Activated naive CD8-positive, alpha-beta T cell treated with anti-CD3 and anti-CD28 coated beads, Interleukin-2, amount 50 U/mL, for 24 hours (primary cell): ENCODE results near the gene FAM199X.

Source experiments
- ATAC-seq: fragments of 150-1000 bp; cut with Tn5 transposase; one replicate; pipeline ENCODE4 v1.10.0; 2021
- DNase-seq: peaks from one replicate; pipeline ENCODE4 v3.0.0; 2021
- H3K27ac Mint-ChIP-seq: one replicate; pipeline ENCODE4 v1.8.0; 2021; ENCODE audit warnings: mild to moderate bottlenecking, mixed read lengths
- H3K27me3 Mint-ChIP-seq: one replicate; pipeline ENCODE4 v1.8.0; 2021; ENCODE audit warnings: mixed read lengths
- H3K36me3 Mint-ChIP-seq: one replicate; pipeline ENCODE4 v1.8.0; 2021; ENCODE audit warnings: low read depth, mixed read lengths
- H3K4me1 Mint-ChIP-seq: one replicate; pipeline ENCODE4 v1.8.0; 2021; ENCODE audit warnings: mixed read lengths
- H3K4me3 Mint-ChIP-seq: one replicate; pipeline ENCODE4 v1.8.0; 2021; ENCODE audit warnings: mild to moderate bottlenecking, moderate library complexity, mixed read lengths
- H3K9me3 Mint-ChIP-seq: one replicate; pipeline ENCODE4 v1.8.0; 2021; ENCODE audit warnings: mixed read lengths

FAM199X gene

DNA sequence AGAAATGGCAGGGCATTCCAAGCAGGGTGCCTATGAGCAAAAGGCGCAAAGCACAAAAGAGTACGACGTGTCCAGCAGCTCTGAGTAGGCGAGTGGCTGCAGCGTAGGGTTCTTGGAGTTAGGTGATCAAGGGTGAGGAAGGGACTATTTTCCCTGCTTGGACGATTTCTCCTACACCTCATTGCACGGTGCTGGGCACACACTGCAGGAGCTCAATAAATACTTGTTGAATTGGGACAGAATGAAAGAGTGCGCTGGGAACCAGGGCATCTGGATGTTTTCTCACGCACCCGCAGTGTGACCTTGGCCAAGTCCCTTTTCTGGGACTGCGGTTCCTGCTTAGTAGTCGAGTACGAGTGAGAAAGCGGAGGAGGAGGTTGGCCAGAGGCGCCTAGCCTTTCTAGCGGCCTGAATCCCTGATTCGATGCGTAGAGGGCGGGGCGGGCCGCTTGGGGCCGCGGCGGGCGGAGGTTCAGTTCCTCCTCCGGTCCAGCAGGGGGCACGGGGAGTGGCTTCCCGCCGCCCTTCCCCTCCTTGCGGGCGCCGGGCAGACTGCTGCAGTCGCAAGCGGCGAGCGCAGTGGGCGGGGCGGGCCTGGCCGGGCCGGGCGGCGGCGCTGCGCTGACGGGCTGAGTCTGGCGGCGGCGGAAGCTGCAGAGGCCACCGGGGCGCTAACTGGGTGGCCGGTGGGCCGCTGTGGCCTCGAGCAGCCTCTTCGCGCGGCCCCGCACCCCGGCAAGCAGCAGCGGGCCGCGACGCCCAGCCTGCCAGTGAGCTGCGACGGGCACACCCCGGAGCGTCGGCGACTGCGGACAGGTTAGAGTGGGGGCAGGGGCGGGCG, at the start of gene FAM199X:
FAM199X (plus strand) TSS at position 560 of the 841 bp plus-strand sequence. CDS start 333 bp downstream, outside the sequence.
- H3K36me3 Mint-ChIP-seq: no peaks in the 10 kb centered on the region
- no peaks in the 10 kb centered on the region for H3K9me3 Mint-ChIP-seq
- peak within 1 kb of the TSS; percentile 69 for H3K27ac Mint-ChIP-seq
- peak within 1 kb of the TSS; percentile 76 for H3K4me3 Mint-ChIP-seq
- peaks cover 27% of the 10 kb centered on the region for H3K4me1 Mint-ChIP-seq
- DNase-seq (peak; percentile 84), ATAC-seq (peak; percentile 94)
- no peaks in the 10 kb centered on the region for H3K27me3 Mint-ChIP-seq

DNA sequence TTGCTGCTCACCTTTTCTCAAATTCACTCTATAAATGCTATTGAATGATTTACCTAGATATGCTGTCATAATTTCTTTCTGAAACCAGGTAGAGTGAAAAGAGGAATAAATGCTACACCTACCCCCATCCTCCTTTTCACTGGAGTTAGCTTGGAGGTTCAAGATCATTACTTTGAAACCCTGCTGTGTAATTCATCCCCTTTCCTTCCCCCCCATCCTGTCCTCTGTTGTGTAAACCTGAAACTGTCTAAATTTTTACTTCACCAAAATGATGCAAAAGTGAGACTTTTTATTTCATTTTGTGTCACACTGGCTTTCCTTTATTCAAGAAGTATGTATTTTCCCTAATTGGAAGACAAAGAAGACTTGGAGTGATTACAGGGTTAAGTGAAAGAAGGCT, 48.5 kb upstream of the FAM199X start:
- no peak overlapping the region for H3K4me3 Mint-ChIP-seq
- DNase-seq: no peak
- H3K36me3 Mint-ChIP-seq: no peaks in the 10 kb centered on the region
- peak overlapping the region; percentile 74 for H3K27ac Mint-ChIP-seq
- peak; percentile 45 for ATAC-seq
- H3K4me1 Mint-ChIP-seq: peaks cover 55% of the 10 kb centered on the region
- H3K27me3 Mint-ChIP-seq: no peaks in the 10 kb centered on the region
- no peaks in the 10 kb centered on the region for H3K9me3 Mint-ChIP-seq

DNA sequence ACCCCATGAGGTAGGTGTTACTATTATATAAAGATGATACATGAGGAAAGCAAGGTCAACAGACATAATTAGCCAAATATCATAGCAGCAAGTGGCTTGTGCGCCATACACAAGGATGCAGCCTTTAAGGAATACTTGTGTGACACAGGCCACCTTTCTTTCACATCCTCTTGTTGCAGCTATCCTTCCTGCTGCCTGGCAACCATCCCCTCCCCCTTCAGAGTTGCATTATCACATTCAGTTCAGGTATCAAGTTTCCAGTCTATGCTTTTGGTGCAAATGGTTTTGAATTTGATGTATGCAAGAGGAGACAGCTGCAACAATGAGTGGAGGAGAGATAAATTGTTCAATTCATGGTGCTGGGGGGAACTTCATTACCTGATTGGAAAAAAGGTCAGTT, 47.5 kb upstream of the FAM199X start:
- Mint-ChIP-seq H3K36me3 (no peaks in the 10 kb centered on the region), H3K9me3 (no peaks in the 10 kb centered on the region), H3K4me3 (no peak overlapping the region), H3K27ac (no peak overlapping the region), H3K27me3 (no peaks in the 10 kb centered on the region), H3K4me1 (peaks cover 59% of the 10 kb centered on the region)
- ATAC-seq (no peak), DNase-seq (no peak)

DNA sequence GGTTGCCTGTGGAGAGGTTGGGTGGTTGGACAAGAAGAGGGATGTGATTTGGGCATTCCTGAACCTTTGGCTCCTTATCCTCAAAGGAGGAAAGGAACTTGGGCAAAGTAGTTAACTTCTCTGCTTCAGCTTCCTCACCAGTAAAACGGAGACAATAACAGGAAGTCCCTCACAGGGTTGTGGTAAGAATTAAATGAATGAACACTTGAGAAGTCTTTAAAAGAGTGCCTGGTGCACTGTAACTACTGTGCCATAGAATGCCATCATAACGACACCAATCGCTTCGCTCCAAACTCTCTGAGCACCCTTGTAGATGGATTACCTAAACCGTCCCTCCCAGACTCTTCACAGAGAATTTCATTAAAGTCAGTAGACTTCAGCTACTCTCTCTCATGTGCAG, 43.4 kb upstream of the FAM199X start:
- H3K9me3 Mint-ChIP-seq: no peaks in the 10 kb centered on the region
- DNase-seq (no peak), ATAC-seq (peak; percentile 91)
- peak overlapping the region; percentile 48 for H3K4me3 Mint-ChIP-seq
- peak overlapping the region; percentile 79 for H3K27ac Mint-ChIP-seq
- no peaks in the 10 kb centered on the region for H3K27me3 Mint-ChIP-seq
- H3K36me3 Mint-ChIP-seq: peaks cover 3% of the 10 kb centered on the region
- H3K4me1 Mint-ChIP-seq: peaks cover 72% of the 10 kb centered on the region

DNA sequence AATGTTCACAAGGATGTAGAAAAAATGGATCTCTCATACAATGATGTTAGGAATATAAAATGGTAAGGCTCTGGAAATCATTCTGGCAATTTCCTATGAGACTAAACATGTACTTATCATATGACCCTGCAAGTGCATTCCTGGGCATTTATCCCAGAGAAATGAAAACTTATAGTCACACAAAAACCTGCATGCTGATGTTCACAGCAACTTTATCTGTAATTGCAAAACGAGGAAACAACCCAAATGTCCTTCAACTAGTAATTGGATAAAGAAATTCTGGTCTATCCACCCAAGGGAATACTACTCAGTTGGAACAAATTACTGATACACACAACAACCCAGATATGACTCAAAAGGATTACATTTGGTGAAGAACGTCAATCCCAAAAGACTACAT, 39.4 kb upstream of the FAM199X start:
- no peak for ATAC-seq
- no peaks in the 10 kb centered on the region for H3K9me3 Mint-ChIP-seq
- no peak overlapping the region for H3K27ac Mint-ChIP-seq
- H3K27me3 Mint-ChIP-seq: no peaks in the 10 kb centered on the region
- no peak for DNase-seq
- H3K4me3 Mint-ChIP-seq: no peak overlapping the region
- H3K36me3 Mint-ChIP-seq: peaks cover 10% of the 10 kb centered on the region
- H3K4me1 Mint-ChIP-seq: peaks cover 45% of the 10 kb centered on the region

DNA sequence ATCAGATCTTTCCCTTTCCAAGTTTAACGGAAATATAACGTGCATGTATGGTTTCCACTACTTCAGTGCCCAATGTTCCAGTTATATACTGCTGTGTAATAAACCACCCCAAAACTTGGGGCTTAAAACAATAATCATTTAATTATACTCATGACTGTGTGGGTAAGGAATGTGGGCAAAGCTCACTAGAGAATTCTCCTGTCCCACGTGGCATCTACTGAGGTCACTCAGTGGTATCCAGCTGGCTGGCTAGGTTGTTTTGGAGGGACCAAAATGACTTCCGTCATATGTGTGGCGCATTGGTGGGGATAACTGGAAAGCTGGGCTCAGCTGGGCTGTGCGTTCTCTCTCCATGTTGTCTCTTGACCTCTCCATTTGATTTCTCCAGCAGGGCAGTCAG, 35.4 kb upstream of the FAM199X start:
- Mint-ChIP-seq H3K4me3 (no peak overlapping the region), H3K4me1 (peaks cover 38% of the 10 kb centered on the region), H3K27ac (no peak overlapping the region), H3K27me3 (no peaks in the 10 kb centered on the region), H3K9me3 (no peaks in the 10 kb centered on the region), H3K36me3 (peaks cover 8% of the 10 kb centered on the region)
- no peak for ATAC-seq
- DNase-seq: no peak

DNA sequence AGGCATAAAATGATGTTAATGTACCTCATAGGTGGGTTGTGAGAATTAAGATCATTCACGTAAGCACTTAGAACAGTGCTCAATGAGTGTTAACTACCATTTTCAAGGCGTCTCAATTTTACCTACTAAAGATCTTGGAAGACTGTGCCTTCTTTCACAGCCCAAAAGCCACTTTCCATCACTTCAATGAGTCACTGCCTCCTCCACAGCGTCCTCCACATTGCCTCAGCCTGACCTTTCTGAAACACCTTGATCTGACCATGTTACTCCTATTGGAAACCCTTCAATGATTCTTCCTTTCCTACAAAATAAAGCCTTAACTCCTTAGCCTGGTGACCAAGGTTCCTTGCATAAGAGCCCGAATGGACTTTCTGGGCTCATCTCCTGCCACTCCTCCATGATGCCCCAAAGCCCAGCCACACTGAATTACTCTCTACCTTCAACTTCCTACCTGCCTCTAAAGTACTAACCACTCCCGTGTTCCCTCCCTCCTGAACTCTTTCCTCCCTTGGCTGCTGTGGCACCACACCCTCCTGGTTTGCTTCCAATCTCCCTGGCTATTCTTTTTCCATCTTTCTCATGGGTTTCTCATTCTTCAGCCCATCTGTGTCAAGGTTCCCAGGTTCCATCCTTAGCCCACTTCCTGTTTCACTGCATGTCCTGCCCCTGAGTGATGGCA, 31.5 kb upstream of the FAM199X start:
- Mint-ChIP-seq H3K27ac (peak overlapping the region; percentile 73), H3K4me1 (peaks cover 29% of the 10 kb centered on the region), H3K4me3 (peak overlapping the region; percentile 40), H3K9me3 (no peaks in the 10 kb centered on the region), H3K27me3 (no peaks in the 10 kb centered on the region), H3K36me3 (peaks cover 3% of the 10 kb centered on the region)
- DNase-seq: no peak
- peak; percentile 65 for ATAC-seq

DNA sequence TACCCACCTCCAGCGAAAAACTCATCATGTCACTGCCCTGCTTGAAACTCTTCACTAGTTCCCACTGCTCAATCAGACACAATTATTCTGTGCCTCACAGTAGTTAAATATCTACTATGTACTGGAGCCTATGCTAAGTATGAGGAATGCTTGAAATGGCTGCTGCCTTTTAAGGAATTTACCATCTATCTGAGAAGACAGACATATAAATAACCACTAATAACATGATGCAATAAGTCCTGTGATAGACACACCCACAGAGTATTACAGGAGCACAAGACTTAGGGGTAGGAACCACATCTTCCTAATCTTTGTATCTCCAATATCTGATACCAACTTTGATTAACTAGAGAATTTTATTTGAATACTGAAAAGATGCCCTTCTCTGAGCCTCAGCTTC, 30.6 kb upstream of the FAM199X start:
- Mint-ChIP-seq H3K27ac (peak overlapping the region; percentile 73), H3K9me3 (no peaks in the 10 kb centered on the region), H3K36me3 (no peaks in the 10 kb centered on the region), H3K4me3 (no peak overlapping the region), H3K27me3 (no peaks in the 10 kb centered on the region), H3K4me1 (peaks cover 29% of the 10 kb centered on the region)
- DNase-seq: no peak
- ATAC-seq: no peak

DNA sequence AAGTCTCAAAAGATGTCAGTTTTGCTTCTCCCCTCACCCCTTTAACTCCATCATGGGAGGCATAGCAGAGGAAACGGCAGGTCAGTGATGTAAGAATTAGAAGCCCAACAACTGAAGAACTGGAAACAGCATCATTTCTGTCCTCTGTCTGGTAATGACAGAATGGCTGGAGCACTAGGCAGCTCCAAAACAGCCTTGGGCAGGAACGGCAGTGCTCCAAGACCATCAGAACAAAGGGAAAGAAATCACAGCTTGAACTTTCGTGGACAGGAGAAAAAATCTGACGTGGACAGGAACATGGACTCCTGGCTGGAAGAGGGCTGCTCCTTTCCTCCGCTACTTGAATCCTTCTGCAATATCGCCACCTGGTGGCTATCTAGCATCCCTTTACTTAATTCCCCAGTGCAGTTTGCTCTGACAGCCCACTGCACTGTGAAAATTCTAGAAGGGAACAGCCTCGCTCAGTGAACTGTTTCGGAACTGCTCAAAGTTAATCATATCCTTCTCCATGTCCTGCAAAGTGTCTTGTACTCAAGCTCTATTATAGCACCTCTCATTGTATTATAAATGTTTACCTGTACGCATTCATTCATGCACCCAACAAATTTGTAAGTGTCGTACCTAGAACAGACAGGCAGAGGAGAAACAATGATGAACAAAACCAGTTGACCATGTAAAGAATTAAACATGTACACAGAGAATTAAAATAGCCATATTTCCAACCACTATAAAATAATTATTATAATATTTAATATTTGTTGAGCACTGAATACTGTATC, 29.8 kb upstream of the FAM199X start:
- no peaks in the 10 kb centered on the region for H3K9me3 Mint-ChIP-seq
- DNase-seq: peak; percentile 49
- no peak overlapping the region for H3K4me3 Mint-ChIP-seq
- no peaks in the 10 kb centered on the region for H3K27me3 Mint-ChIP-seq
- H3K27ac Mint-ChIP-seq: no peak overlapping the region
- peaks cover 29% of the 10 kb centered on the region for H3K4me1 Mint-ChIP-seq
- peak; percentile 67 for ATAC-seq
- no peaks in the 10 kb centered on the region for H3K36me3 Mint-ChIP-seq

DNA sequence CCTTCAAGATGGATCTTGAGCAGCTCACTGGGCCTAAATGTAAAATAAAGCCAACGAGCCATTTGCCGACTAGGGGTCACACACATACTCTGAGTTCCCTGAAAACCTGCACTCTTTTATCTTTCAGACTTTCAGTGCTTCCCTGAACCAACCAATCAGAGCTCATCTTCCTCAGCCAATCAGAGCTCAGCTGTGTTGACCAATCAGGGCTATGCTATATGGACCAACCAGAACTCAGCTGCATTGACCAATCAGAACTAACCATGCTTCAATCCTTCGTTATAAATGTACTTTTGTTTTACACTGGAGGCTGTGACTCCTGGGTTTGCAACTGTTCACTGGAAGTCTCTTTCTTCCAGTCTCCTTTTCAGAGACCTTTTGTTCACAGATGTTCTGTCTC, 28.8 kb upstream of the FAM199X start:
- Mint-ChIP-seq H3K4me1 (peaks cover 34% of the 10 kb centered on the region), H3K36me3 (no peaks in the 10 kb centered on the region), H3K27ac (no peak overlapping the region)

DNA sequence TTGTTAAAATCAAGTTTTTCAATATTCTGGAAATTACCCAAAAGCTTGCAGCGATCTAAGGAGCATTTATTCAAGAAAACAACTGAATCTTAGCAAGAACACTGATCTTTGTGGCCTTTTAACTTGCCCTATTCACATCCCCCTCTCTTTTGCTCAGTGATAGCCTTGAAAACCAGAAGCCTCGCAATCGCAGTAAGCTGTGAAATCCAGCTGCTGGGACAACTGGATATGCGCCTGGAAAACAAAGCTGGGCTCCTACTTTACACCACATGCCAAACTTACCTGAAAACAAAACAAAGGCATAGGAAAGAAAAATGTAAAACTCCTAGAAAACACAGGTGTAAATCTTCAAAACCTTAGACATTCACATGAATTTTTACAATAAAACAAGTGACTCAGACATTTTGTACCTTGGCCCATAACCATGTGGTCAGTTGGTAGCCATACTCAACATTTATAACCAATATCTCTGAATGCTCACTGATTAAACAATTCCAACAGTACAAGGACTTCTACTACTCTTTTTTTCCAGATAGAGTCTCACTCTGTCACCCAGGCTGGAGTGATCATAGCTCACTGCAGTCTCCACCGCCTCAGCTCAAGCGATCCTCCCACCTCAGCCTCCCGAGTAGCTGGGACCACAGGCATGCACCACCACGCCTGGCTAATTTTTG, 25.0 kb upstream of the FAM199X start:
- no peak overlapping the region for H3K27ac Mint-ChIP-seq
- H3K36me3 Mint-ChIP-seq: no peaks in the 10 kb centered on the region
- DNase-seq (no peak), ATAC-seq (no peak)
- no peaks in the 10 kb centered on the region for H3K27me3 Mint-ChIP-seq
- H3K9me3 Mint-ChIP-seq: no peaks in the 10 kb centered on the region
- peaks cover 25% of the 10 kb centered on the region for H3K4me1 Mint-ChIP-seq
- no peak overlapping the region for H3K4me3 Mint-ChIP-seq

More for the DNA sequence above, 28.8 kb upstream of the FAM199X start:
- no peak for ATAC-seq
- no peak for DNase-seq
- no peak overlapping the region for H3K4me3 Mint-ChIP-seq
- no peaks in the 10 kb centered on the region for H3K9me3 Mint-ChIP-seq
- no peaks in the 10 kb centered on the region for H3K27me3 Mint-ChIP-seq

DNA sequence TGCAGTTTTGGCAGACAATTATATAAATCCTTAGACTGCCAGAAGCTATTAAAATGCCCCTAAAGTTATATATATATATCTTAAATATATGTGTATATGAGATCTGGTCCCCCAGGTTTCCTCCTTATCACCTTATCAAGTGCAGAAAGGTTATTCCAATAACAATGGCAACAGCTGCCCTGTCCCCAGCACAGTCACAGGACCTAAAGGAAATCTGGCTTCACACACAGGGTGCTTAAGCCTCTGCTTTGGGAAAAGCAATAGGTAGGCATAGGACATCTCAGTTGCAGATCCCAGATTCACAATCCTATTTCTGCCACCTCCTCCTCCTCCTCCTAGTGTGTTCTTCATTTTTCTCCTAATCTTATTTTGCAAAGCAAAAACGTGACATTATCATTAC, 15.2 kb upstream of the FAM199X start:
- peaks cover 9% of the 10 kb centered on the region for H3K4me1 Mint-ChIP-seq
- no peaks in the 10 kb centered on the region for H3K9me3 Mint-ChIP-seq
- ATAC-seq (no peak), DNase-seq (no peak)
- H3K4me3 Mint-ChIP-seq: no peak overlapping the region
- peaks cover 3% of the 10 kb centered on the region for H3K36me3 Mint-ChIP-seq
- H3K27ac Mint-ChIP-seq: no peak overlapping the region
- H3K27me3 Mint-ChIP-seq: no peaks in the 10 kb centered on the region

DNA sequence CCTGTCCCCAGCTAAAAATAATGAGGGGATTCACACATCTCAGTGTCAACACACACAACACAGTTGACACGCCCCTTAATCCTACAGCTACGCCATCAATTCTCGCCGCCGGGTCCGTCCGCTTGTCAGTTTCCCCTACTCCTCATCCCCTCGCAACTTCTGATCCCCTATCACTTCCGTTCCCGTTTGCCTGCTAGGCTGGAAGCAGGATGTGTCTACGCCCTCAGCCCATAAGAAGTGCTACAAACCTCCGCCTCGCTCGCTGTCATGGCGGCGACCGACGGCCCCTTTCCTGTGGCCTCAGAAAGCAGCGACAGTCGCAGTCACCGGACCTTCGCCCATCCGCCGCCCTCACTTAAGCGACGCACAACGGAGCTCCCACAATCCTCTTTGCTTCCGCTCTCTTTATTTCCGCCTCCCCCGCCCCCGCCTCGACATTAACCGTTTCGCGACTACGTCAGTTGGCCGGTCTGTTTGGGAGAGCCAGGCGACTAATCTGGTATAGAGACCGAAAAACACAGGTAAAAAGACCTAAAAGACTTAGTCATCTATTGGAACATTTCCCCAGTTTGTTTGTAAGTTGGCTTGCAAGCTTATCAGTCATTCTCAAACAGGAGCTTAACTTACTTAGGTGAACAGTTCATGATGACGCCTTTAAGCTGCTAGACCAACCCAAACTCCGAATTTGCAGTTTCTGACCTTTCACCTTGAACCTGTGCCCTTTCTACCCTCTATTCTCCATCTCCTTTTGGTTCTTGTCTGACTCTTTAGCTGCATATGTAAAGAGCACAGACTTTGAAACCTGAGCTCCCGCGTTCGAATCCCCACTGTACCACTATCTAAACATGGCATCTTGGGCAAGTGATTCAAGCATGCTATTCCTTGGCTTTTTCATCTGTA, 9.4 kb upstream of the FAM199X start, which contains the start of gene SLC25A53:
SLC25A53 (minus strand) TSS at position 380 of the 900 bp plus-strand sequence. CDS start 51,752 bp downstream, outside the sequence.
- peak; percentile 72 for DNase-seq
- no peaks in the 10 kb centered on the region for H3K9me3 Mint-ChIP-seq
- peak within 1 kb of the TSS; percentile 99 for H3K4me3 Mint-ChIP-seq
- peak; percentile 89 for ATAC-seq
- peak within 1 kb of the TSS; percentile 100 for H3K27ac Mint-ChIP-seq
- H3K27me3 Mint-ChIP-seq: no peaks in the 10 kb centered on the region
- H3K4me1 Mint-ChIP-seq: peaks cover 19% of the 10 kb centered on the region
- peaks cover 4% of the 10 kb centered on the region for H3K36me3 Mint-ChIP-seq
